Ishikawa (cell line): ENCODE results near the gene DCN.

Source experiments
- CEBPB ChIP-seq: IDR thresholded peaks from 2 replicates; pipeline ENCODE4 v1.6.1; 2012
- CREB1 ChIP-seq: IDR thresholded peaks from 2 replicates; pipeline ENCODE4 v1.6.1; 2012; ENCODE audit warnings: low read depth
- EGR1 ChIP-seq: IDR thresholded peaks from 2 replicates; pipeline ENCODE4 v1.6.1; 2012
- EP300 ChIP-seq: IDR thresholded peaks from 2 replicates; pipeline ENCODE4 v1.6.1; 2012; ENCODE audit warnings: borderline replicate concordance
- FOXM1 ChIP-seq: IDR thresholded peaks from 2 replicates; pipeline ENCODE4 v1.6.1; 2012; ENCODE audit warnings: low read depth, borderline replicate concordance
- MAX ChIP-seq: IDR thresholded peaks from 2 replicates; pipeline ENCODE4 v1.6.1; 2012
- NFIC ChIP-seq: IDR thresholded peaks from 2 replicates; pipeline ENCODE4 v1.6.1; 2012
- RAD21 ChIP-seq: IDR thresholded peaks from 2 replicates; pipeline ENCODE4 v1.6.1; 2012; ENCODE audit warnings: low read depth
- TAF1 ChIP-seq: IDR thresholded peaks from 2 replicates; pipeline ENCODE4 v1.6.1; 2012; ENCODE audit warnings: low read depth, mild to moderate bottlenecking
- TCF12 ChIP-seq: IDR thresholded peaks from 2 replicates; pipeline ENCODE4 v1.6.1; 2012; ENCODE audit warnings: low read depth
- TEAD4 ChIP-seq: IDR thresholded peaks from 2 replicates; pipeline ENCODE4 v1.6.1; 2012
- YY1 ChIP-seq: IDR thresholded peaks from 2 replicates; pipeline ENCODE4 v1.6.1; 2012; ENCODE audit warnings: low read depth
- ZBTB7A ChIP-seq: IDR thresholded peaks from 2 replicates; pipeline ENCODE4 v1.6.1; 2012; ENCODE audit warnings: low read depth
- TF ChIP-seq, protein P1 (sequence below): IDR thresholded peaks from 2 replicates; pipeline ENCODE4 v1.6.1; 2012
- TF ChIP-seq, protein P2 (sequence below): IDR thresholded peaks from 2 replicates; pipeline ENCODE4 v1.6.1; 2012; ENCODE audit warnings: low read depth, mild to moderate bottlenecking

Gene DCN

GRCh38 chr12:91143206-91143605 is 39.4 kb downstream of the DCN start:
- TF ChIP-seq CREB1 (no peak), EGR1 (no peak), TEAD4 (no peak), NFIC (no peak), YY1 (no peak), CEBPB (no peak)

DNA sequence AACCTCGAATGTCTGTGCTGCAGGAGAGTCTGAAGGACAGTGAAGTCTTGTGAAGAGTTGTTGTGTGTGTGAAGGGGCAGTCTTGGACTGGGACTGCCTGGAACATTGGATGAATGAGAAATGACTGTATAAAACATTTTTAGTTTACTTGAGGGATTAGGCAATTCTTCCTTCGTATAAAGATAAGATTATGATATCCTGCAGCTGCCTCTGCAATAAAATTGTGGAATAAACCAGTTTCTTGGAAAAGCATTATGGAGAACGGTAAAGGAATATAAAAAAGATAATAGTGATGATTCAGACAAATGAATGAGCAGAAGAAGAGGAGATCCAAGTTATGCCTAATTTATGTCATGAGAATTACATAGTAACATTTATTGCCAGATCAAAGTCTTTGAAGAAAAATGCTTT is 40.4 kb downstream of the DCN start:
- TF ChIP-seq NFIC (no peak), RAD21 (no peak), CREB1 (no peak), FOXM1 (no peak), CEBPB (no peak), TCF12 (no peak), TEAD4 (no peak), EP300 (no peak), EGR1 (no peak), TAF1 (no peak), YY1 (no peak), MAX (no peak)
- TF ChIP-seq, protein P1, sequence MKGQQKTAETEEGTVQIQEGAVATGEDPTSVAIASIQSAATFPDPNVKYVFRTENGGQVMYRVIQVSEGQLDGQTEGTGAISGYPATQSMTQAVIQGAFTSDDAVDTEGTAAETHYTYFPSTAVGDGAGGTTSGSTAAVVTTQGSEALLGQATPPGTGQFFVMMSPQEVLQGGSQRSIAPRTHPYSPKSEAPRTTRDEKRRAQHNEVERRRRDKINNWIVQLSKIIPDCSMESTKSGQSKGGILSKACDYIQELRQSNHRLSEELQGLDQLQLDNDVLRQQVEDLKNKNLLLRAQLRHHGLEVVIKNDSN = no peak
- TF ChIP-seq, protein P2, sequence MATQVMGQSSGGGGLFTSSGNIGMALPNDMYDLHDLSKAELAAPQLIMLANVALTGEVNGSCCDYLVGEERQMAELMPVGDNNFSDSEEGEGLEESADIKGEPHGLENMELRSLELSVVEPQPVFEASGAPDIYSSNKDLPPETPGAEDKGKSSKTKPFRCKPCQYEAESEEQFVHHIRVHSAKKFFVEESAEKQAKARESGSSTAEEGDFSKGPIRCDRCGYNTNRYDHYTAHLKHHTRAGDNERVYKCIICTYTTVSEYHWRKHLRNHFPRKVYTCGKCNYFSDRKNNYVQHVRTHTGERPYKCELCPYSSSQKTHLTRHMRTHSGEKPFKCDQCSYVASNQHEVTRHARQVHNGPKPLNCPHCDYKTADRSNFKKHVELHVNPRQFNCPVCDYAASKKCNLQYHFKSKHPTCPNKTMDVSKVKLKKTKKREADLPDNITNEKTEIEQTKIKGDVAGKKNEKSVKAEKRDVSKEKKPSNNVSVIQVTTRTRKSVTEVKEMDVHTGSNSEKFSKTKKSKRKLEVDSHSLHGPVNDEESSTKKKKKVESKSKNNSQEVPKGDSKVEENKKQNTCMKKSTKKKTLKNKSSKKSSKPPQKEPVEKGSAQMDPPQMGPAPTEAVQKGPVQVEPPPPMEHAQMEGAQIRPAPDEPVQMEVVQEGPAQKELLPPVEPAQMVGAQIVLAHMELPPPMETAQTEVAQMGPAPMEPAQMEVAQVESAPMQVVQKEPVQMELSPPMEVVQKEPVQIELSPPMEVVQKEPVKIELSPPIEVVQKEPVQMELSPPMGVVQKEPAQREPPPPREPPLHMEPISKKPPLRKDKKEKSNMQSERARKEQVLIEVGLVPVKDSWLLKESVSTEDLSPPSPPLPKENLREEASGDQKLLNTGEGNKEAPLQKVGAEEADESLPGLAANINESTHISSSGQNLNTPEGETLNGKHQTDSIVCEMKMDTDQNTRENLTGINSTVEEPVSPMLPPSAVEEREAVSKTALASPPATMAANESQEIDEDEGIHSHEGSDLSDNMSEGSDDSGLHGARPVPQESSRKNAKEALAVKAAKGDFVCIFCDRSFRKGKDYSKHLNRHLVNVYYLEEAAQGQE = no peak

- TF ChIP-seq NFIC (no peak), EP300 (no peak), CREB1 (no peak), ZBTB7A (no peak), TEAD4 (no peak), YY1 (no peak), EGR1 (no peak), TCF12 (no peak), CEBPB (no peak), MAX (no peak), FOXM1 (no peak)
- TF ChIP-seq, protein P2 = no peak
Observed at GRCh38 chr12:91140026-91140931, 42.3 kb downstream of the DCN start.

- TF ChIP-seq, protein P1 = no peak
- TF ChIP-seq NFIC (no peak), ZBTB7A (no peak), MAX (no peak), TEAD4 (no peak), RAD21 (no peak), CEBPB (no peak), TAF1 (no peak), FOXM1 (no peak), EP300 (no peak), TCF12 (no peak), YY1 (no peak), EGR1 (no peak), CREB1 (no peak)
- TF ChIP-seq, protein P2 = no peak
Observed at GRCh38 chr12:91139286-91139685, 43.3 kb downstream of the DCN start.
